NCI-H524 (cell line): ENCODE results near the gene BTC.
A peak's percentile ranks its signal among the peaks of the same experiment; 100 is the strongest.
"Not testable (repeated sequence)": the region's sequence is repeated elsewhere in the genome, so short reads cannot be mapped to it uniquely, and the experiment has no call there.

ENCODE experiments used
- DNase-seq, 2 experiments: peaks; one replicate each; lab custom pipeline; 2025; lab: John Stamatoyannopoulos, UW

The BTC gene

DNA sequence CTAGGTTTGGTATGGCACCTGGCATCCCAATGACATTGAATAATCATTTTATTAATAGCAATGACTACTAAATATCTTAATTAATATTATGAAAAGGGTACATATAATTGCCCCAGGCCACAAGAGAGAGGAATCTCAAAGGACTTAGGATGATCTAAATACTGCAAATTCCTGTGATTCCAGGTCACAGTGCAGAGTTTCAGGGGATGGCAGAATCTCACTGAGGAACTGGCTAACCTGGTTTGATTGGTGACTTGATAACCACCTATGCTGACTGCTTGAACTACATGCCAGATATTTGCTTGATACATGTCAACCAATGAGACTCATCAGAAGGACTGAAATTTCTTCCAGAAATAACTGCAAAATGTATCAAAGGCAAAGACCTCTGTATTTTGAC is 37.2 kb downstream of the BTC start:
- no peak for DNase-seq

- DNase-seq, result peak; percentile 24 to 32
Measured at GRCh38 chr4:74755486-74755885, 38.8 kb downstream of the BTC start.

- no peak for DNase-seq
Measured at GRCh38 chr4:74754218-74754617, 40.1 kb downstream of the BTC start.

DNA sequence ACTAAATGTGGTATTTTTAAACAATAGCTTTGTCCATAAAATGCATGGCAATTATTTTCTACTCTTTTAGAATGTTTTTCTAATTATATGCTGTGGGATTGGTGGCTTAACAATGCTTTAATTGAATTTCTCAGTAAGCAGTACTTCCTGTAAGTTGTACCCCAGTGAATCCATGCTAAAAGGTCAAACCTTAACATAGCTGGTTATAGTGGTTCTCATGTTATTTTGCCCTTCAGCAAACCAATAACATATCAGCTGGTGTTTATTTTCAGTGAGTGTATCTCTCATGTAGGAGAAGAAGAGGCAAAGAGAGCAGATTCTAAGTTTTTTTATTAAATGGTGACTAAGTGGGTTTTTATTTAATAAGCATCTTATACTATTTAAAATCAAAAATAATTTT is 41.5 kb downstream of the BTC start:
- DNase-seq, result no peak

DNA sequence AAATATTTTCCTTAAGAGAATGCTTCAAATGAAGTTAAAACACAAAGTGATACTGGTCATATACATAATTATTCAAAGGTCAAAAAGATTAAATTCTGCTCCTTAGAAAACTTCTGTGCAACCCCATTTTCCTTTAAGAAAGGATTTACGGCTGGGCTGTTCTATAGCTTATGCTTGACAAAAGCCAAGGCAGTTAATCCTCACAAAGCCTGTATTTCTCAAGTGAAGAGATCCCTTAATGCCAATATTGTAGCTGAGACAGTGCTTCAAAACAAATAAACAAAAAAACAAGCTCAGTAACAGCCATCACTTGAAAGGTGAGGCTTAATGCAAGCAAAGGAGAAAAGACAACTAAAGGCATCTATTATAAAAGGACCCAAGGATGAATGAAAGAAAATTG is 42.5 kb downstream of the BTC start:
- peak; percentile 1 to 54 for DNase-seq

DNA sequence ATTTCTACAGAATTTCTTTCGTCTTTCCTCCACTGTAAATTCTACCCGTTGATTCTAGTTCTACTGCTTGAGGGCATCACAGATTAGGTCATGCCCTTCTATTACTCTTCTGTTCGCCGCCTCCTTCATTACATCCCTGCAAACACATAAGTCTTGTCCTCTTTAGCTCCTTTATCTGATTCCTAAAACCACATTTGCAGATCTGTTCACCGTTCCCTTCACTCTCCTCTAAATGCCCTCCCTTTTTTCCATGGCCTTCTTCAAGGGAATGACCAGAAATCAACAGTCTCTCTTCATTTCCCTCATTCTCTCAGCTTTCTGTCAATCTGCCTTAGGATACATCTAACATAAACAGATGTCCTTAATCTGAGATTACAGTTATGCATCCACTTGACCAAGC is 43.1 kb downstream of the BTC start:
- peak; percentile 45 to 72 for DNase-seq

DNA sequence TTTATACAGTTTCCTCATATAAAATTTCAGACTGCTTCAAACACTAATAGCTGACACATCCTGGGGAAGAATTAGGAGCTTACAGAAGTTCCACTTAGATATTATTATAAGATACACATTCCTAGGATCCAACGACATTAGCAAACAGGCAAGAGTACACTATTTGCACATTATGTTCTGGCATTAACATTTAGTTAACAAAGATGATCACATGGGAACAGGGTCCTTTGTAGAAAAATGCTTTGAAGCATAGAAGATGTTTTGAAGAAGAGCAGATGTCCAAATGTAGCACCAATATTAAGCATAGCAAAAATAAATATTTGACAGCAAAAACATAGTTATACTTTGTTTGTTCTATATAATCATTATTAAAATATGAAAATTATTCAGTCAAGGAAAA is 52.1 kb downstream of the BTC start:
- no peak for DNase-seq

DNA sequence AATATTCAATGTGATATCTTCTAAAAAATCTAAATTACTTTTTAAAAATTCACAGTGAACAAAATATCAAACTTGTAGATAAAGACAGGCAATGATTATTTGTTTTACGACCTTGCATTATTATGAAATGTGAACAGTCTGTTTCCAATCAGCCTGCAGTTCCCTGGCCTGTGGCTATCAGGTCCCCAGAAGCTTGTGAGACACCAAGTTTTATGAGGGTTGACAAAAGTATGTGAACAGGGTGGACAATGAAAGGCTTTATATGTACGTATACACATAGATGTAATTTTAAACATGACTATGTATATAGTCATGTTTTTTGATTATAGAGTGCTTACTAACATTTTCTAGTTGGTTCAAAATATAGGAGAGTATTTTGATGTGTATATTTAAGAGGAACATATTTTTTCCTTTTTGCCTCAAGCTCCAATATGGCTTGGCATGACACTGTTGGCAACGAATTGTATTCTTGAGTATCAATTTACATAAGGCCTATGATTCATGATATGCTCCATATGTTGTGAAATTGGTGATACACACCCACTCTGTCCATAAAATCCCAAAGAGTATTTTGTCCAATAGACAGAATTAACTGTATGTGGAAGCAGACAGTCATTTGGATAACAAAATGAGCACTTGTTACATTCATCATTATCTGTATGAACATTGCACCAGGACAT is 55.7 kb downstream of the BTC start:
- peak; percentile 2 to 51 for DNase-seq

DNA sequence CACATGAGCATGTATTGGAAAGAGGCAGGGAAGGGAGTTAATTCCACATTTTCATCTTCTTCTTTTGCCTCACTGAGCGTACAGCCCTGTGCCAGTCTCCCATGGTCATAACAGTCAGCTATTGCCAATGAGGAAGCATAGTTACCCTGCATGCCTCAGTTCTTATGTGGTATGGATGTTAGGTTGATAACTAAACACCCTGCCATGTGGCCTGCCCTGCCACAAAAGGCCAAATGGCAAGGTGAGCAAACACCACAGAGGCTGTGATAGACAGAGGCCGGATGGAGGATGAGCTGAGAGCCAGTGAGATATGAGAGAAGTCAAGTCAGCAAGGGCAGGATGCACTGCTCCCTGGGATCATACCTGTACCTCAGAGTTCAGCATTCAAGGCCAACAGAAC is 59.3 kb downstream of the BTC start:
- DNase-seq, result no peak

DNA sequence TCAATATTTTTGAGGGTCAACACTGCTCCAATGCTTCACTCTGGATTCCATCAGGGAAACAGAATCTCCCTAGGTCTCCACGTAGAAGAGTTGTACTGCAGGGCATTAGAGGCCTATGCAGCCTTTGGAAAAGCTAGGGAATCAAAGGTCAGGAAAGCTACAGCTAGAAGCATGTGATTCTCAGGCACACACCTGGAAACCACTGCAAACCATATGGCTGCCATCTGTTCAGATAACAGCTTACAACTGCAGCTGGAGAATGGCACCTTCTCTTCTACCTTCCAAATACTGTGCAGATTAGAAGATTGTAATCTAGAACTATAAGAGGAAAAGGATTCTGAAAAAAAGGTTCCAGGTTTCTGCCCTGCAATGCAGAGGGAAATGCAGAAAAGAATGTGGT is 60.6 kb downstream of the BTC start:
- DNase-seq, result peak; percentile 4 to 68

DNA sequence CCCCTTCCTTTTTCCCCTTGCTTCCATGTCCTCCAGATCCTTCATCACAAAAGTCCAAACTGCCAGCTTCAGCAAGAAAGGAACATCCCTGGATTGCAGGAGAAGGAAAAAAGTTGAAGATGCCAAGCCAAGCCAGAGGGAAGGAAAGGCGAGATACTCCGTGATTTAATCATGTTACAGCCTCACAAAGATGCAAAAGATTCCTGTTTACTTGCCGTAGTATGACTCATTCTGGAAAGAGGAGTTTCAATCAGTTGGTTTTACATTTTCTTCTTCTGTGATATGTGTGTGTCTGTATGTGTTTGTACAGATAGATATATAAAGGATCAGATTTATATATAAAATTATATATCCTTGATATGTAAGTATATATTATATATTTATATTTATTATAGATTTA is 69.3 kb downstream of the BTC start:
- DNase-seq, result no peak

- no peak for DNase-seq
Measured at GRCh38 chr4:74716436-74716765, 77.9 kb downstream of the BTC start.

- no peak for DNase-seq
Measured at GRCh38 chr4:74715706-74716435, 78.5 kb downstream of the BTC start.

GRCh38 chr4:74714611-74715130 is 79.7 kb downstream of the BTC start:
- DNase-seq, result no peak

GRCh38 chr4:74708135-74708534 is 86.2 kb downstream of the BTC start:
- DNase-seq, result not testable (repeated sequence)
